Keratinocyte (primary cell): ENCODE data around the gene IL31RA.

ENCODE experiments used
- EZH2 ChIP-seq: IDR thresholded peaks from one replicate; pipeline ENCODE4 v1.6.1; 2012; ENCODE audit warnings: inconsistent platforms, mild to moderate bottlenecking, low read length, moderate library complexity
- TF ChIP-seq, protein P1 (sequence below), 3 experiments: IDR thresholded peaks in 1 of 3; conservative IDR thresholded peaks in 1 of 3; optimal IDR thresholded peaks in 1 of 3; 2 replicates in 2 of 3; 3 replicates in 1 of 3; pipeline versions ENCODE3 to v1.5.1; 2011; ENCODE audit warnings: low read length in 3 of 3, mild to moderate bottlenecking in 3 of 3, moderate library complexity in 2 of 3, control low read depth in 1 of 3, inconsistent platforms in 1 of 3; ENCODE audit not compliant: insufficient read depth in 2 of 3; ENCODE audit errors: extremely low read depth in 1 of 3

DNA sequence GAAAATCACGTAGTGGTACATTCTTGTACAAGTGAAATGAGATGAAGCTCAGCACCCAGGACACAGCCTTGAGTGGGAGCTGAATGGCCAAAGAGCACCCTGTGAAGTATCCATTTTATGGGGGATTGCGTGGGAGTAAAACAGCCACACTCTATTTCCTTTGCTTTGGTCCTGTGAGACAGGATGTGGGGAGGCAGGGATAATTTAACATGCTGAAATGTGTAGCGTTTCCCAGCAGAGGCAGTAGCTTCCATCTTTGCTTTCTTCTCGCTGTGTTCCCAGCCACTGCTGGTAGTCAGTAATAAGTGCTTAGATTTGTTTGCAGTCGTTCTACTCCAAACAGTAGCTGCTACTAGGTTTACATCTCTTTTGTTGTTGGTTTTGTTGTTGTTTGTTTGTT is 4.4 kb downstream of the IL31RA start:
- TF ChIP-seq, protein P1, sequence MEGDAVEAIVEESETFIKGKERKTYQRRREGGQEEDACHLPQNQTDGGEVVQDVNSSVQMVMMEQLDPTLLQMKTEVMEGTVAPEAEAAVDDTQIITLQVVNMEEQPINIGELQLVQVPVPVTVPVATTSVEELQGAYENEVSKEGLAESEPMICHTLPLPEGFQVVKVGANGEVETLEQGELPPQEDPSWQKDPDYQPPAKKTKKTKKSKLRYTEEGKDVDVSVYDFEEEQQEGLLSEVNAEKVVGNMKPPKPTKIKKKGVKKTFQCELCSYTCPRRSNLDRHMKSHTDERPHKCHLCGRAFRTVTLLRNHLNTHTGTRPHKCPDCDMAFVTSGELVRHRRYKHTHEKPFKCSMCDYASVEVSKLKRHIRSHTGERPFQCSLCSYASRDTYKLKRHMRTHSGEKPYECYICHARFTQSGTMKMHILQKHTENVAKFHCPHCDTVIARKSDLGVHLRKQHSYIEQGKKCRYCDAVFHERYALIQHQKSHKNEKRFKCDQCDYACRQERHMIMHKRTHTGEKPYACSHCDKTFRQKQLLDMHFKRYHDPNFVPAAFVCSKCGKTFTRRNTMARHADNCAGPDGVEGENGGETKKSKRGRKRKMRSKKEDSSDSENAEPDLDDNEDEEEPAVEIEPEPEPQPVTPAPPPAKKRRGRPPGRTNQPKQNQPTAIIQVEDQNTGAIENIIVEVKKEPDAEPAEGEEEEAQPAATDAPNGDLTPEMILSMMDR (optimal IDR thresholded peaks at IDR 0.05 in 1 of 3, IDR thresholded peaks at IDR 0.05 in 1 of 3, conservative IDR thresholded peaks at IDR 0.05 in 1 of 3; ENCODE audit: extremely low read depth in 1 of 3, insufficient read depth in 2 of 3, low read length in 3 of 3): no peak
- TF ChIP-seq EZH2: no peak
